Activated naive CD4-positive, alpha-beta T cell treated with Interleukin-2 at 50 U/mL for 16 hours (primary cell): Measurements from ENCODE around the gene BGN.
A peak's percentile ranks its signal among the peaks of the same experiment; 100 is the strongest.

Experiments used
- DNase-seq: peaks from one replicate; pipeline ENCODE4 v3.0.0-alpha.2; 2020

Gene BGN

DNA sequence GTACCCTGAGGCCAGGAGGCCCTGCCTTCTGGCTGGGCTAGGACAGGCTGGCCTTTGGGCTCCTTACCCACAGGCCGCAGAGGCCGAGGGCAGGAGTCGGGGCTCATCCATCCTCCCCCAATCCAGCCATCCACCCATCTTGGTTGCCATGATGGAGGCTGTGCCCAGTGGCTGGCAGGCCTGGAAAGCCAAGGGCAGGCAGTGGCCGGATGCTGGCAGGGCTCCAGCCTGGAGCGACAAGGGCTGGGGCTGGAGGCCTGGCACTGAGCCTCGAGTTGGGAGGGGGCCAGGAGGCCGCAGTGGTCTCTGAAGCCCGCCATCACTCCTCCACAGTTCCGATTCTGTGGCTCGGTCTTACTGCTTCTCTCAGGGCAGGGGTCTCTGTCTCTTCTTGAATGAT lies 8.6 kb upstream of the BGN start:
- no peak for DNase-seq

DNA sequence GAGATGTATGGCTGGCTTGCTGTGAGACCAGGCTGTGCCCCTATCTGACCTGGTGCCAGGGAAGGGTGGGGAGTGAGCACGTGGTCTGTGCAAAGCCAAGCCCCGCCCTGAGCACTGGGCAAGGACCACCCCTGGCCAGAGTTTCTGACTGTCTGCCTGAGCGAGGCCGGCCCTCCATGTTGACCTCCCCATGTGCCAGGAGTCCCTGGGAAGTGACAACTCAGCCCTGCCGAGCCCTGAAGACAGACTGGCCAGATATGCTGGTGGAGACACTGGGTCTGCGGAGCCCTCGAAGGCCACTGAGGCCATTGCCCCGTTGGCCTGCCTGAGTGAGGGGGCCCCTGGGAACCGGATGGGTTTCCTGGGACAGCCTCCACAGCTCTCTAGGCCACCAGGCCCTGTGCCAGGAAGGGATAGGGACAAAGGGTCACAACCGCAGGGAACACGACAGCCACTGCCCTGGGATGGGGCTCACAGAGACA lies 7.1 kb upstream of the BGN start:
- no peak for DNase-seq

DNA sequence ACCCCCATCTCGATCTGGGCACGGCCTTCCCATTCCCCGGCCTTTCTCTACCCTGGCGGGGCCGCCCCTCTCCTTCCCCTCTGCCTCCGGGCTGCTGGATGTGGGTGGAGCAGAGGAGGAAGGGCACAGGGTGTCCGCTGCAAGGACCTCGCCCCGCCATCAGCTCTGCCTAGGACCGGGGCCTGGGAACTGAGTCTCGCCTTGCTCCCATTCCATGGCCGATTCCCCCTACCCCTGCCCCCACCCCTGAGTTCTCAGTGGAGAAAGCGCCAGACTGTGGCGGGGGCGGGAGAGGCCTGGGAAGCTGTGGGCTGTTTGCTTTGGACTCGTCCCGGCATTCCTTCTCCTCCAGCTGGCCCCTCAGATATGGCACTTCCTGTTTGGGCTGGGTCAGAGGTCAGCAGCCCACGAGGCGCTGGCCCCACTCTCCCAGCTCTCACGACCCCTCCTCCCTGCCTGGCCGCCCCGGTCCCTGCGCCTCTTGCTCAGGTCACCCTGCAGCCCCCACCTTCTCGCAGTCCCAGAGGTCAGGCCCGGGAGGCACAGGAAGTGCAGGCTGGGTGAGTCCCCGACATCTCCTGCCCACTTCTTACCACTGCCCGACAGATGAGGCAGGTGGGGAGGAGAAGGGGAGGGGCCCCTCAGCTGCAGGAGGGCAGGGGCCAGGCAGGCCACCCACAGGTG lies 6.4 kb upstream of the BGN start:
- DNase-seq, result no peak

DNA sequence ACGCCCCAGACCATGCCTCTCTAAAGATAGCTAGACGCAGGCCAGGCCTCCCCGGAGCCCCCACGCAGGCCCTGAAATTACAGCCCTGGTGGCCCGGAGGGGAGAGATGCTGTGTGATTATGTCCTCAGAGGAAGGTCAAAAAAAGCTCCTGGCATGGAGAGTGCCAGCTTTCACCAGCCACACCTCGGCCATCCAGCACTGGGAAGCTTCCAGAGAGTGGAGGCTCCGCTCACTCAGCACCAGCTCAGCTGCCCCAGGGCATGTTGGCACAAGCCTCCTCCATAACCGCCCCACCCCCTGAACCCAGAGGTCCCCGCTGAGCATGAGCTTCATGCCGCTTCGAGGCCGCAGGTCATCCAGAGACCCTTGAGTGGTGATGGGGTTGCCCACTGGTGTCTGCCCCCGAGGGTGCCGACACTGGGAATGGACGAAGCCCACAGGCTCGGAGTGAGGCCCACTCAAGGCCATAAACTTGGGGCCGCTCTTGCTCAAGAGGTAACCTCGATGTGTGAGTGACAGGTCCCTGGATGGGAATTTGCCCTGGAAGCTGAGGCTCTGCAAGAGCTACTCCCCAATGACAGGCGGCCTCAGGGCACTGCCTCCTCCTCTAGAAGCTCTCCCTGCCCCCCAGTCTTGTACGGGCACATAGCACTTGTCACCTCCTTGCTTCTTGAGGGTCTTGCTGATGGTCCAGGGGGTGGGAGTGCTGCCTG lies 4.4 kb upstream of the BGN start:
- DNase-seq, result no peak

DNA sequence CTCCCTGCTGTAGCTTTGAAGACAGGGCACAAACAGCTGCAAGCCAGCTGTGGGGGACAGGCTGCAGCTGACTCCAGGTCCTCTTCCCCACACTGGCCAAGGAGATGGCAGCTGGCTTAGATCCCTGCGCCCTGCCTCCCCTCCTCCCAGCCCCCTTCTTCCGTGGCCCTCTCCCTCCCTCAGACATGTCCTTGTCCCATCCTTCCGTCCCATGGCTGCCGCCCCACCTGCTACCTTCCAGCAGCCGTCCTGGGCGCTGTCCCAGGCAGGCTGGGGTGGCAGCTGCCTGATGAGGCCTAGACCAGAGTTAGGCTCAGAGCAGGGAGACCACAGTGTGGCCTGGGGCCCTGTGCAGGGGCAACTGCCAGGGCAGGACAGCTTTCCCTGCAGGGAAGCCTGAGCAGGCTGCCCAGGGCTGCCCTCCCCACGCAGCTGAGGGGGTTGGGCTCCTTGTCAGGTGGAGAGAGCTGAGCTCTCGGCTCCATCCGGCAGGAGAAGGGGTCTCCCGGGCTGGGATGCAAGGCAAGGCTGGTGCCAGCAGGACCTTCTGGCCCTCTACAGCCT lies 3.3 kb upstream of the BGN start:
- no peak for DNase-seq

DNA sequence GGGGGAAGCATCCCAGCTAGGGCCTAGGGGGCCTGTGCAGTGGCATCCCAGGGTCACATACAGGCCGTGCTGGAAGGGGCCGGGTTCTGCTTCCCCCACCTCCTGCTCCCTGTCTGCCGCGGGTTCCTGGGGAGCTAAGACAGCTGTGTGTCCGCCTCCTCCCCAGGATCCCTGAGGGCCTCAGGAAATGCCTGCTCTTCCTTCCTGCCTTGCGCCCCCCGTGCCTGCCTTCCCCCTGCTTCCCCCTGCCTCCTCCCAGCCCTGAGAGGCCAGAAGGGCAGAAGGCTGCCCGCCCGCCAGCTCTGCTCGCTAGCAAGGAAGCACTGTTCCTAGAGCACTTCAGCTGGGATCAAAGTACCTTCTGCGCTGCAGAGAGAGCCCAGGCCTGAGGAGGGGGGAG lies 2.9 kb upstream of the BGN start:
- no peak for DNase-seq

DNA sequence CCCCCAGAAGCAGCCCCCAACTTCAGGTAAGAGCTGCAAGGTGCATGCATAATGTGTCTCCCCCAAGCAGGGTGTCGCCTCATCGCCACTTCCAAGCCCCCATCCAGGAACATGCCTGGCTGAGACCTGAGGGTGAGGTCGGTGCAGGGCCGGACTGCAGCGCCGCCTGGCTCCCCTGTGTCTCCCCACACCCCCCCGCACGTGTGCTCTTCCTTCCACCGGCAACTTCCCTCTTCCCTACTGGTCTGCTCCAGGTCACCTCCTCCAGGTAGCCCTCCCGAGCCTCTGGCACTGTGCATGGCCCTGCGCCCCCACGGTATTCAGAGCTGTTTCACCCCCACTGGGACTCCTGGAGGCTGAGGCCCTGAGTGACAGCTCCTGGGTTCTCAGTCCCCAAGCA lies 2.2 kb upstream of the BGN start:
- no peak for DNase-seq

DNA sequence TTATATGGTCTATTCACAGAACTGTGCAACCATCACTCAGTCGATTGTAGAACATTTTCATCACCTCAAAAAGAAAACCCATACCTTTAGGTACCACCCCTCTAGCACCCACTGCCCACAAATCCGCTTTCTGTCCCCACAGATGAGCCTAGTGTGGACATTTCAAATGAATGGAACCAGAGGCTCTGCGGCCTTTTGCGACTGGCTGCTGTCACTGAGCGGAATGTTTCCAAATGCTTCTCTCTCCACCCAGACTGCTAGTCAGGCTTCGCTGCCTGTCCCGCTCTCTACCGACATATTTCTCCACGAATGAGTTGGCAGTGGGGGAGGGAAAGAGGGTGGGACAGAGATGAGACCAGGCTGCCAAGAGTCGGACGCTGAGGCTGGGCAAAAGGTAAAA lies 1.7 kb upstream of the BGN start:
- DNase-seq, result no peak

DNA sequence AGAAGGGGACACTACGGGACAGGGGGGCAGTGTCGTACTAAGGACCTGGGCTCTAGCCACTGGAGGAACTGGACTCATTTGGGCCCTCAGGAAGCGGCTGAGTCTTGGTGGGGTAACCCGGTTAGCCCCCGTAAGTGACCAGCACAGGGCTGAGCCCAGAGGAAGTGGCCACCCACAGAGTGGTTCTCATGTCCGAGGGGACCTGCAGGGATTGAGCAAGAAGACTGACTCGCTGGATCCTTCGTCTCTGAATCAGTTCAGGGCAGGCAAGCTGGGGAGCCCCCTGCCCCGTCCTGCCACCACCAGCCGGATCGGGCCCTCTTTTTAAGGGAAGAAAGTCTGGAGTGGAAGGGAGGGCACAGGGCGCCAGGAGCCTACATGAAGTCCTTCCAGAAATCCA lies 719 bp upstream of the BGN start:
- no peak for DNase-seq

DNA sequence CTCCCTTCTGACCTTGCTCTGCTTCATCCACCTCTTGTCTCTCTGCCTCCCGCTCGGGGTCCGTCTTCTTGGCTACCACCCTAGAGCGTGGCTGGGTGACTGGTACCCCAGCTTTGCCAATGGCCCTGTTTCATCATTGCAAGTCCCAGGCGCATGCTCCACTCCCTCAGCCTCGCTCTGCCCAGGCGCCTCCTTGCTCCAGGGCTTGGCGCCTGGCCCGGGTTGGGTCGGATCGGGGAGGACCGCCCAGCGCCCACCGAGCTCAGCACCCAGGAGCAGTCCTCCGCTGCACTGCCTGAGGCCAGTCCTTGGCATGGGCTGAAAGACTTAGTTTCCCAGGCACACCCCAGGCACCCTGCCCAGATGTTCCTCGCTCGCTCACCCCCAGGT lies 577 bp downstream of the BGN start:
- DNase-seq, result no peak

DNA sequence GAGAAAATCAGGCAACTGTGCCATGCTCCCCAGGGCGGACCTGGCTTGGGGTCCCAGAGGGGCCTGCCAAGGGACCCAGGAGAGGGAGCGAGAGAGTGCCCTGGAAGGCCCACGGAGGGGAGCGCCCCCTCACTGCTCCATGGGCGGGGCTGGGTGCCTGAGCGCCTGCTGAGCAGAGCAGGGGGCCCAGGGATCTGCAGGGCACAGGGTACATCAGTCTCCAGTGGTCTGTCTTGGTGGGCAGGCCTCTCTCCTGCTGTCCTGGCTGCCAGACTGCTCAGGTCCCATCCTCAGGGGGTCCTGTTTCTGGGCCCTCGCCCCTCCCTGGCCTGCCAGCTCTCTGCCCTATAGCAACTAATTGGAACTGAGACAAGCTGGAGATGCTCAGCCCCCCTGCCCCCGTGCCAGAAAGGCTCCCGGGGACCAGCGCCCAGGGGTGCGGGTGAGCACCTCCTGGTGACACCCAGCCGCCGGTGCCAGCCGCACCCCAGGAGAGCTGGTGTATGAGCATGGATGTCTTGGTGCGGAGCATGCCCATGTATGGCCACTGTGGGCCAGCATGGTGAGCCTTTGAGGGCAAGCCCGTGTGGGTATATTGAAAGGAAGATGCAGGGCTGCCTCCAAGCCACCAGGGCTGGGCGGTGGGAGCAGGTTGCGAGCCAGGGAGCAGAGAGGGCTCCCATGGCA lies 1.3 kb downstream of the BGN start:
- DNase-seq, result no peak

DNA sequence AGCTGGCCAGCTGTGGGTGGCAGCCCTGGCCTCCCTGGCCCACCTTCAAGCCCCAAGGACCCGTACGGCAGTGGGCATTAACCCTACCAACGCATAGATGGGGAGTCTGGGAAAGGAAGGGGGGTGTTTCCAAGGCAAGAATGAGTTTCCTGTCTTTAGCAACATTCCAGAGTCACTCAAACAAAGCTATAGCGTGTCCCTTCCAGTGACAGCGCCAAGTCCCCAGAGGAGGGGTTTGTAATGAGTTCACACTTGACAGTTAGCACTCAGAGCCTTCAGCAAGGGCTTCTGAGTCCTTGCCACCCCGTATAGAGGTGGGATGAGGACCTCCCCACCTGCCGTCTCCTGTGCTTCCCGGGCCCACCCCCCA lies 1.8 kb downstream of the BGN start:
- no peak for DNase-seq

DNA sequence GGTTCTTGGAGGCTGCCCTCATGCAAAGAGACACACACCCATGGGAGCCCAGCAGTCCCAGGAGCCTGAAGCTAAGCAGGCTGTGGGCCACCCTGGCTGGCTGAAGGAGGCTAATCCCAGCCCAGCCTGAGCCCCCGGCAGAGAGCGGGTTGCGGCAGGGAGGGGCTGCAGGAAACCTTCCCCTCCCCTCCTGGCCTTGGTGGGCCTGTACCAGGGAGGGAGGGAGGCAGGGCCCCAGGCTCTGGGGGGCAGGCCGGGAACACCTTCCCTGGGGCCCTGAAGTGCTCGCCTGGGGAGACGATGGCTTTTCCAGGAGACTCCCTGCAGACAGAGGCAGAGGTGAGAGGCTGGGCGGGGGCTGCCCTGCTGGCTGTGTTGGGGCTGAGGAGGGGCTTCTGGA lies 3.7 kb downstream of the BGN start:
- no peak for DNase-seq

DNA sequence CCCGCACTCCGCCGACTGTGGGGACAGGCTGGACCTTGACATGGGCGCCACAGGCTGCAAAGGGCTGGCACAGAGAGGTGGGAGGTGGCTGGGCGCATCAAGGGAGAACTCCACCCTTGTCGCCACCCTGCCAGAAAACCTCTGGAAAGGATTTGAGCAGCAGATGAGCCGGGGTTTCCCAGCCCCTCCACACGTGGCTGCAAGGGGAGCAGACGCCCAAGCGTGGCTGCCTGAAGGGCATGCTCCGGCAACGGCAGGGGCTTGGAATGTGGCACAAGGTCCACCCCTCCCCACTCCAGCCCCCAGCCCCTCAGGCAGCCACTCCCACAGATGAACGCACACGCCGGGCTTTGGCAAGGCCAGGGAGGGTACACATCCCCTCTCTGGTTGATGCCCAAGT lies 4.6 kb downstream of the BGN start:
- no peak for DNase-seq

DNA sequence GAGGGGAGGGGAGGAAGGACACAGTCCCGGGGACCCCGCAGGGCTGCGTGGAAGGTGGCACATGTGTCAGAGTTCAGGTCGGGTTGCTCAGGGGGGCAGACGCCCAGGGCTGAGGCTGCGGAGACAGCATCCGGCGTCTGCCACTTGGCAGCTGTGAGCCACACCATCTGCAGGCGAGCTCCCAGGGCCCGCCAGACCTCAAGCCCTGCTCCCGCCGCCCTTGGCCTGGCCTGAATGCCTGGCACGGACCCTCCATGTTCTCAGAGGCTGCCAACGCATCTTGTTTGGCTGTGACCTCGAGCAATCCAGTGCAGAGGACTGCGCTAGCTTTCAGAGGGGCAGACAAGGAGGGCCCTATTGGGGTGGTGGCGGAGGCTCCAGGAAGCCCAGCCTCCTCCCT lies 5.1 kb downstream of the BGN start:
- no peak for DNase-seq

DNA sequence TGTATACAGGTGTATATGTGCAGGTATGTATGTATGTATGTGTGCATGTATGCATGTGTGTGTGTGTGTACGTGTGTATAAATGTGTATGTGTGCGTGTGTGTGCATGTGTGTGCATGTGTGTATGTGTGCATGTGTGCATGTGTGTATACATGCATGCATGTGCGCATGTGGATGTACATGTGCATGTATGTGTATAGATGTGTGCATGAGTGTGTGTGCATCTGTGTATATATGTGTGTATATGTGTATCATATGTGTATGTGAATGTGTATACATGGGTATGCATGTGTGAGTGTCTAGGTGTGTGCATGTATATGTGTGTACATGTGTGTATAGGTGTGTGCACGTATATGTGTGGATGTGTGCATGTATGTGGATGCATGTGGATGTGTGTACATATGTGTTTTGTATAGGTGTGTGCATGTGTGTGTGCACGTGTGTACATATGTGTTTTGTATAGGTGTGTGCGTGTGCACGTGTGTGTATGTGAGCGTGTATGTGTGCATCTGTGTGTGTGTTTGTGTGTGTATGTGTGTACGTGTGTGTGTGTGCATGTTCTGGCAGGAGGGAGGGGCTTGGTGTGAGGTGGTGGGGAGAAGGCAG lies 6.0 kb downstream of the BGN start:
- DNase-seq, result no peak

DNA sequence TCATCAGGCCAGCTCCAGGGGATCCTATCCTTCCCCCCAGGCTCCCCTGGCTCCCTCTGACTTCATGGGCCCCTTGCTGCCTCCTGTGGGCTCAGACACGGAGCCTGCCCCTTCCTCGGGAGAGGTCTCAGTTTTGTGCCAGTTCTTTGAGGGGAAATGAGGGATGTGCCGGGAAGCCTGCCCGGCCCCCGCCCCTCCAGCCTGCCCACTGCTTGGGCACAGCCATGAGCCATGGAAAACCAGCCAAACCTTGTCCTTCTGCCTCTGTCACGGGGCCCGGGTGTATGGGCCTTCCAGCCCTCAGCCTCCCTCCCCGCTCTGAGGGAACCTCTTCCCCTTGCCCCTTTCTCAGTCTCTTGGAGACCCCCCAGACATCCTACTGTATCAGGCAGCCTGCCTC lies 6.8 kb downstream of the BGN start:
- no peak for DNase-seq

DNA sequence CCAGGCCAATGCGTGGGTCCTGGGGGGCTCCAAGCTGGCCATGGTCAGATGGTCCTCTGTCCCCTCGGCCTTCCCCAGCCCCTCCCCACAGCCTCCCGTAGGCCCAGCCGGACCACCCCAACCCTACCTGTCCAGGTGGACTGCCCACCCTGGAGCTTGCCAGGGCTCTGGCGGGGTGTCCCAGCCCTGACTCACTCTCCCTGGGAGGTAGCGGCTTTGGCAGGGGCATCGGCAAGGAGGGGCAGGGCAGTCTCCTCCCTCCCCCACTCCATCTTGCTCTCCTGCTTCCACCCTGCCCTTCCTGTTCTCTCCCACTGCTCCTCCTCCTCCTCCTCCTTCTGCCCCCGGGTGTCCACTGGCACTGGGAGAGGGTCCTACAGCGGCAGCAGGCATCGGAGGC lies 7.4 kb downstream of the BGN start:
- no peak for DNase-seq

DNA sequence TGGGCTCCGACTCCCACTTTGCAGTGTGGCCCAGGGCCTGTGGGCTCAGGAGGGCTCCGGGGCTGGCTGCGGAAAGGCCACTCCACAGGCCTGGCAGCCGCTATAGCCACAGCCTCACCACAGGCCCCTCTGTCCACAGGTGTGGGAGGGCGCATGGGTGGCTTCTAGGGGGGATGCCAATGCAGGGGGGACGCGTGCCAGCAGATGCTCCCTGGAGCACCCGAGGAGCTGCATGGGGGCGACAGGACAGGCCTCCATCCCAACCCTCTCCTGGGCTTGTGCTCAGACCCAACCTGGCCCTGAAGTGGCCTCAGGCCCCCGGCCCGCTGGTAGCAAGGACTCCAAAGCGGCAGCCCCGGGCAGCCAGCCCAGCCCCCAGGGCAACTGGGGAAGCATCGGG lies 8.0 kb downstream of the BGN start:
- DNase-seq, result no peak

DNA sequence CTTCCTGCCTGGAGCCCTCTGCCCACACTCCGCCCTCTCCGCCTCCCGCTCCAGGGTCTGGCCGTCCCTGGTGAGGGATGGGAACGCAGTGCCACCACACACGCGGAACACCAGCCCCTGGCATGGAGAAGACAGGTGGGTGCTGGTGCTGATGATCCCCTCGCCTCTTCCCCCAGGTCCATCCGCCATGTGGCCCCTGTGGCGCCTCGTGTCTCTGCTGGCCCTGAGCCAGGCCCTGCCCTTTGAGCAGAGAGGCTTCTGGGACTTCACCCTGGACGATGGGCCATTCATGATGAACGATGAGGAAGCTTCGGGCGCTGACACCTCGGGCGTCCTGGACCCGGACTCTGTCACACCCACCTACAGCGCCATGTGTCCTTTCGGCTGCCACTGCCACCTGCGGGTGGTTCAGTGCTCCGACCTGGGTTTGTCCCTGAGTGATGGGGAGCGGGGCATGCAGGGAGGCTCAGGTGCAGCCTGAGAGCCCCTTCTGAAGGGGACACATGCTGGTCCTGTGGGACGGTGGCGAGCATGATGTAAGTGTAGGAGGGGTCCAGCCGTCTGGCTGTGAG lies 9.8 kb downstream of the BGN start:
- no peak for DNase-seq

DNA sequence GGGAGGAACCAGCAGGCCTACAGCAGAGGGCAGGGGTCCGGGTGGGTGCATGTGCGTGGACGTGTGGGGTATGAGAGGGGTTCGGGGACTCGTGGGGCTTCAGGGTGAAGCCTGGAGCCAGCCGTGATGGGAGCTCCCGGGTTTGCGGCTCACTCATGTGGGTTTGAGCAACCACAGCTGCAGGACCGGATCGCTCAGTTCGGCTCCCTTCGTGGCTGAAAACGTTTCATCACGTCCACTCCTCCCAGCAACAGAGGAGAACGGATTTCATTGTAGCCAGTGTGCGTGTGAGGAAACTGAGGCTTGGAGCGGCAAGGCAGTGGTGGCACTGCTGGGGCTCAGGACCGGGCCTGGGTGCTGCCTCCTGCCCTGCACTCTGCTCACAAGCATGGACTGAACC lies 10.6 kb downstream of the BGN start:
- DNase-seq, result no peak

DNA sequence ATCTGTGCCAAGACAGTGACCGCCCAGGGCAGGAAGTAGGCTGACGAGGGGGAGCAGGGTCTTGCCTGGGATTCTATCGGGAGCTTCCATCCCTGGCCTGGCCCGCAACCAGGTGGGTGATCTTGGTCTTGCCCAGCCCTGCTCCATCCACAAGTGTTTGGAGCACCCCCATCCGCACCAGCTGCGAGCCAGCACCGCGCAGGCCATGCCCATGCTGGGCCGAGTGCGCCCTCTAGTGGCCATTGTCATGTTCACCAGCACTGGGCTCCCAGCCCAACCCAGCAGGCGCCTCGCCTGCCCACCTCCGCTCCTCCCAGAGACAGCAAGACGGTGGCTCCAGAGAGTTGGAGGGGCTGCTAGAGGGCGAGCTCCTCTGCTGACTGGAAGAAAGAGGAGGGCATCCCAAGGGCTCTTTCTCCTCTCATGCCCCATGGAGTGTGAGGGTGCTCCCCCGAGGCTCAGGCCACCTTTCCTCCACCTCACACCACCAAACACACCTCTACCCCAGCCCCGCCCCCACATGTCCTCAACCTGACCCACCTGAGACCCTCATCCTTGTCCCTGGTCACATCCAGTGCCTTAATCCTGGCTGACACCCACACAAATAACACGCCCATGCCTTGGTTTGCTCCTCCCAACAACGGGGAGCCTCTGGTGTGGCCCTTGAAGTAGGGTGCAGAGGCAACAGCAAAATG lies 12.9 kb downstream of the BGN start:
- peak; percentile 83 for DNase-seq

DNA sequence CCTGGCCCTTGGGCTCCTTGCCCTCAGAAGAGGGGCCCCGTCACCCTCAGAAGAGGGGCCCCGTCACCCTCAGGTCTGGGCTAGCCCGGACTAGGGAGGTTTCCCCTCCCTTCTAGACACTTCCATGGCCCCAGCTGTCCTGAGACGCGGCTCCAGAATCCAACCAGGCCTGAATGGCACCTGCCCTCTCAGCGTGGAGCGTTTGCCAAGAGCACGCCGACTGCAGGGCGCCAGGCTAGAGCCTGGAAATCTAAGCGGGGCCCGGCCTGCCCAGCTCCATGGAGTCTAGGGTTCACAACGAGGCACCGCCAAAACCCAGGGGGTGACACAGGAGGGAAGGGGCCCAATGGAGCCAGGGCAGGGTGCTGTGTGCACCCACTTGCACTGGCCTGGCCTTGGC lies 14.8 kb downstream of the BGN start:
- DNase-seq, result no peak
